ENCODE results near the gene ODAPH.

ODAPH gene

DNA sequence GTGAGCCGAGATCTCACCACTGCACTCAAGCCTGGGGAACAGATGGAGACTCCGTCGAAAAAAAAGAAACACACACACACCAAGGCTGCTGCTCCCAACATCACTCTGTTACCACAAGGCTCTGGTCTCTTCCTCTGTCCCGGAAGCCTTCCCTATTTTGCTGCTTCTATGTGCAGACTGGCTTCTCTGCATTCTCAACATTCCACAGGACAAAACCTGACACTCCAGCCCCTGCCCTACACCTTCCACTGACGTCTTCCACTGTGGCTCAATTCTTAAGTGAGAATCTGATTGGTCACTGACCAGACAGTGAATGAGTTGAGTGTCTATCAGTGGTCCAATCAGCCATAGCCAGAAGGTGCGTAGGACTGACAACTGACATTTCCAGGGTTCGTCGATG is 5.9 kb downstream of the ODAPH start:
- Histone ChIP-seq H3K4me2 (no peak overlapping the region), H4K20me1 (ENCODE audit: insufficient read depth) (no peaks in the 10 kb centered on the region), H3K27ac (no peak overlapping the region), H3K9ac (no peak overlapping the region), H3K27me3 (ENCODE audit: insufficient read depth, low read depth) (no peaks in the 10 kb centered on the region), H3K36me3 (ENCODE audit: insufficient read depth) (no peaks in the 10 kb centered on the region), H3K4me3 (IDR thresholded peaks at IDR 0.05; ENCODE audit: insufficient read depth, low read depth, low read length) (no peak overlapping the region), H2AFZ (ENCODE audit: low read depth) (no peak overlapping the region), H3K4me1 (ENCODE audit: low read depth, poor library complexity, severe bottlenecking) (peaks cover 8% of the 10 kb centered on the region), H3K79me2 (ENCODE audit: insufficient read depth, low read depth) (no peaks in the 10 kb centered on the region)
- TF ChIP-seq, protein P1, sequence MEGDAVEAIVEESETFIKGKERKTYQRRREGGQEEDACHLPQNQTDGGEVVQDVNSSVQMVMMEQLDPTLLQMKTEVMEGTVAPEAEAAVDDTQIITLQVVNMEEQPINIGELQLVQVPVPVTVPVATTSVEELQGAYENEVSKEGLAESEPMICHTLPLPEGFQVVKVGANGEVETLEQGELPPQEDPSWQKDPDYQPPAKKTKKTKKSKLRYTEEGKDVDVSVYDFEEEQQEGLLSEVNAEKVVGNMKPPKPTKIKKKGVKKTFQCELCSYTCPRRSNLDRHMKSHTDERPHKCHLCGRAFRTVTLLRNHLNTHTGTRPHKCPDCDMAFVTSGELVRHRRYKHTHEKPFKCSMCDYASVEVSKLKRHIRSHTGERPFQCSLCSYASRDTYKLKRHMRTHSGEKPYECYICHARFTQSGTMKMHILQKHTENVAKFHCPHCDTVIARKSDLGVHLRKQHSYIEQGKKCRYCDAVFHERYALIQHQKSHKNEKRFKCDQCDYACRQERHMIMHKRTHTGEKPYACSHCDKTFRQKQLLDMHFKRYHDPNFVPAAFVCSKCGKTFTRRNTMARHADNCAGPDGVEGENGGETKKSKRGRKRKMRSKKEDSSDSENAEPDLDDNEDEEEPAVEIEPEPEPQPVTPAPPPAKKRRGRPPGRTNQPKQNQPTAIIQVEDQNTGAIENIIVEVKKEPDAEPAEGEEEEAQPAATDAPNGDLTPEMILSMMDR (conservative IDR thresholded peaks at IDR 0.05; ENCODE audit: low read depth, low read length), result no peak

DNA sequence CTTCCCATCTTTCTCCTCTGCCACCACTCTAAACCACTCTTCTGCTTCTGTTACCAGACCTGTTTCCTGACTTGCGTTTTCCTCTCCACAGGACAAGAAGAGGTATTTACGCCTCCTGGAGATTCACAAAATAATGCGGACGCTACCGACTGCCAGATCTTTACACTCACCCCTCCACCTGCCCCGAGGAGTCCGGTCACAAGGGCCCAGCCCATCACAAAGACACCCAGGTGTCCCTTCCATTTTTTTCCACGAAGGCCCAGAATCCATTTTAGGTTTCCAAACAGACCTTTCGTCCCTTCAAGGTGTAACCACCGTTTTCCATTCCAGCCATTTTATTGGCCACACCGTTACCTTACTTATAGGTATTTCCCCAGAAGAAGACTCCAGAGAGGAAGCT is 8.2 kb downstream of the ODAPH start:
- TF ChIP-seq, protein P1 (conservative IDR thresholded peaks at IDR 0.05; ENCODE audit: low read depth, low read length), result no peak
- H3K9ac ChIP-seq, result no peak overlapping the region
- no peak overlapping the region for H3K4me2 ChIP-seq
- no peaks in the 10 kb centered on the region for H3K27me3 ChIP-seq (ENCODE audit: insufficient read depth, low read depth)
- H3K4me1 ChIP-seq (ENCODE audit: low read depth, poor library complexity, severe bottlenecking), result peaks cover 8% of the 10 kb centered on the region
- H3K79me2 ChIP-seq (ENCODE audit: insufficient read depth, low read depth), result no peaks in the 10 kb centered on the region
- no peak overlapping the region for H3K4me3 ChIP-seq (IDR thresholded peaks at IDR 0.05; ENCODE audit: insufficient read depth, low read depth, low read length)
- H2AFZ ChIP-seq (ENCODE audit: low read depth), result no peak overlapping the region
- H4K20me1 ChIP-seq (ENCODE audit: insufficient read depth), result no peaks in the 10 kb centered on the region
- H3K27ac ChIP-seq, result no peak overlapping the region
- H3K36me3 ChIP-seq (ENCODE audit: insufficient read depth), result no peaks in the 10 kb centered on the region

DNA sequence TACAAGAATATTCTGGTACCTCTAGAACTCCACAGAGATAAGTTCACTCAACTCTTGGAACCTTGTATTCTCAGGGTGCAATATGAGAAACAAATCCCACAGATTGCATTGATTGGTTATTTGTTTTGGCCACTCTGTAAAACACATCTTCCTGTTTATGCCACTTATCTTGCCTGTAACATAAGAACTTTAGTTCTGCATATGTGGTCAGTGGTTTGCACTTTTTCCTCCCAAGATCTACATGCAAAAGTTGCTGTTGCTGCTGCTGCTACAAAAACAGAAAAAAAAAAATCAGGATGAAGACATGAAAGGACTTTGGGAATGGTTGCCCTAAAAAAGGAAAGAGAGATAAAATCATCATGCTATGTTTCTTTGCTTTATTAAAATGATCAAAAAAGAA is 9.6 kb downstream of the ODAPH start:
- H3K4me3 ChIP-seq (IDR thresholded peaks at IDR 0.05; ENCODE audit: insufficient read depth, low read depth, low read length), result no peak overlapping the region

GRCh38 chr4:75566911-75567310 is 11.0 kb downstream of the ODAPH start:
- Histone ChIP-seq H4K20me1 (ENCODE audit: insufficient read depth) (no peaks in the 10 kb centered on the region), H3K9ac (no peak overlapping the region), H3K36me3 (ENCODE audit: insufficient read depth) (no peaks in the 10 kb centered on the region), H3K4me1 (ENCODE audit: low read depth, poor library complexity, severe bottlenecking) (peaks cover 8% of the 10 kb centered on the region), H3K4me3 (IDR thresholded peaks at IDR 0.05; ENCODE audit: insufficient read depth, low read depth, low read length) (no peak overlapping the region), H3K79me2 (ENCODE audit: insufficient read depth, low read depth) (no peaks in the 10 kb centered on the region), H3K4me2 (no peak overlapping the region), H2AFZ (ENCODE audit: low read depth) (no peak overlapping the region), H3K27ac (no peak overlapping the region), H3K27me3 (ENCODE audit: insufficient read depth, low read depth) (no peaks in the 10 kb centered on the region)
- TF ChIP-seq, protein P1 (conservative IDR thresholded peaks at IDR 0.05; ENCODE audit: low read depth, low read length), result no peak

More for the DNA sequence above, 9.6 kb downstream of the ODAPH start:
- no peaks in the 10 kb centered on the region for H3K79me2 ChIP-seq (ENCODE audit: insufficient read depth, low read depth)
- peaks cover 8% of the 10 kb centered on the region for H3K4me1 ChIP-seq (ENCODE audit: low read depth, poor library complexity, severe bottlenecking)
- no peaks in the 10 kb centered on the region for H3K27me3 ChIP-seq (ENCODE audit: insufficient read depth, low read depth)
- H3K9ac ChIP-seq, result no peak overlapping the region
- no peak overlapping the region for H2AFZ ChIP-seq (ENCODE audit: low read depth)
- no peaks in the 10 kb centered on the region for H3K36me3 ChIP-seq (ENCODE audit: insufficient read depth)
- H4K20me1 ChIP-seq (ENCODE audit: insufficient read depth), result no peaks in the 10 kb centered on the region
- TF ChIP-seq, protein P1 (conservative IDR thresholded peaks at IDR 0.05; ENCODE audit: low read depth, low read length), result no peak
- no peak overlapping the region for H3K4me2 ChIP-seq
- no peak overlapping the region for H3K27ac ChIP-seq

Data from KMS-11 (cell line).